ENCODE results near the gene FXR1. TPM values are rescaled to one million over a fixed set of nuclear protein-coding genes. Genes with fewer than 3 reads are reported as not detected.

Gene FXR1
- total and polyA plus RNA-seq, 2 of the 4 experiments (the other 2 are of a cell fraction): 110 to 182 TPM

- intact Hi-C loops (cut with micrococcal nuclease): no loop called here
- BruUV-seq (replicated peaks): no TSS peak
Observed at GRCh38 chr3:180961552-180961951, 49.1 kb downstream of the FXR1 start.

More at GRCh38 chr3:180961552-180961951, 49.1 kb downstream of the FXR1 start:
- Histone ChIP-seq H3K27ac (ENCODE audit: insufficient read depth, low read length) (no peak overlapping the region), H3K4me2 (ENCODE audit: low read depth, low read length) (no peak overlapping the region), H3K18ac (ENCODE audit: low read depth, low read length) (no peak overlapping the region), H4K5ac (ENCODE audit: low read depth, low read length) (no peak overlapping the region), H3K9me3 (ENCODE audit: control insufficient read depth, insufficient read depth, low read length) (no peaks in the 10 kb centered on the region), H2AK5ac (ENCODE audit: low read depth, low read length) (no peak overlapping the region), H3K36me3 (ENCODE audit: control insufficient read depth, insufficient read depth, low read length) (peaks cover 19% of the 10 kb centered on the region), H2BK120ac (ENCODE audit: low read depth, low read length) (no peak overlapping the region), H2AFZ (replicated peaks; ENCODE audit: low read length, poor library complexity) (no peak overlapping the region), H3K4me1 (ENCODE audit: control insufficient read depth, insufficient read depth, low read length) (no peaks in the 10 kb centered on the region), H3K14ac (replicated peaks; ENCODE audit: low read depth, low read length) (no peak overlapping the region), H2AK9ac (replicated peaks; ENCODE audit: low read depth, low read length, poor library complexity) (no peak overlapping the region), H3K27me3 (ENCODE audit: control insufficient read depth, insufficient read depth, low read length) (no peaks in the 10 kb centered on the region), H3K4me3 (ENCODE audit: insufficient read depth, low read depth, low read length) (no peak overlapping the region), H3K56ac (ENCODE audit: extremely low read depth, insufficient read depth, low read length) (no peak overlapping the region), H3K79me1 (ENCODE audit: low read depth in 1 of 2, low read length in 2 of 2) (peaks cover 2 to 3% of the 10 kb centered on the region in 2 experiments; a peak in 2 of 4 replicates), H2BK15ac (ENCODE audit: low read depth, low read length) (no peak overlapping the region), H2BK5ac (ENCODE audit: low read depth, low read length, poor library complexity, severe bottlenecking) (no peak overlapping the region), H4K20me1 (ENCODE audit: insufficient read depth, low read length) (no peaks in the 10 kb centered on the region), H3K23ac (ENCODE audit: low read depth, low read length) (no peak overlapping the region), H4K91ac (ENCODE audit: insufficient read depth, low read depth, low read length) (no peak overlapping the region), H2BK20ac (ENCODE audit: low read depth, low read length) (no peak overlapping the region), H4K8ac (ENCODE audit: low read depth in 2 of 2, low read length in 2 of 2) (no peak overlapping the region), H3K4ac (ENCODE audit: low read depth, low read length) (no peak overlapping the region), H3K9ac (ENCODE audit: low read depth, low read length) (no peak overlapping the region), H3K9me1 (ENCODE audit: insufficient read depth, low read length) (no peaks in the 10 kb centered on the region)
- ChIA-PET CTCF (interaction anchor here (1.6 kb wide), 1 partner anchor 9 kb away, joined by 4 read pairs; no protein-coding TSS in a partner anchor), POLR2A (ENCODE audit: unreplicated experiment) (no interaction called here)
- ATAC-seq (ENCODE audit: low read depth) (no peak), DNase-seq (no peak)
- WGBS, 2 experiments (ENCODE audit: extremely low coverage in 2 of 2, insufficient read length in 1 of 2): no CpG with 5 or more reads among the region's 1 CpG
- dilution Hi-C loops (cut with HindIII; ENCODE audit: low sequenced_read_pairs, unreplicated experiment) (no loop called here), in situ Hi-C loops (cut with MboI; ENCODE audit: low sequenced_read_pairs) (loop anchor here (25.0 kb wide), 1 partner anchor 1374 kb away; no protein-coding TSS in a partner anchor)
- TF ChIP-seq CTCF (conservative IDR thresholded peaks at IDR 0.05; ENCODE audit: low read depth, low read length) (no peak), CHD1 (IDR thresholded peaks at IDR 0.05; ENCODE audit: low read depth, low read length) (no peak), POLR2A (IDR thresholded peaks at IDR 0.05; ENCODE audit: low read depth, low read length) (no peak), RAD21 (IDR thresholded peaks at IDR 0.05; ENCODE audit: low read length) (no peak), ELK1 (IDR thresholded peaks at IDR 0.05; ENCODE audit: borderline replicate concordance, low read depth, low read length) (no peak), MAZ (IDR thresholded peaks at IDR 0.05; ENCODE audit: borderline replicate concordance, low read depth, low read length) (no peak), RCOR1 (IDR thresholded peaks at IDR 0.05; ENCODE audit: insufficient replicate concordance, low read length) (no peak), MXI1 (IDR thresholded peaks at IDR 0.05; ENCODE audit: borderline replicate concordance, low read depth, low read length) (no peak), CEBPB (IDR thresholded peaks at IDR 0.05; ENCODE audit: low read depth, low read length) (no peak), USF2 (IDR thresholded peaks at IDR 0.05; ENCODE audit: low read depth, low read length) (no peak), FOS (IDR thresholded peaks at IDR 0.05; ENCODE audit: low read depth, low read length) (no peak), BHLHE40 (IDR thresholded peaks at IDR 0.05; ENCODE audit: low read depth, low read length) (no peak), SMC3 (IDR thresholded peaks at IDR 0.05; ENCODE audit: low read depth, low read length) (no peak), NFE2L2 (IDR thresholded peaks at IDR 0.05; ENCODE audit: low read depth, low read length) (no peak), RFX5 (IDR thresholded peaks at IDR 0.05; ENCODE audit: low read depth, low read length) (no peak), MAFK (IDR thresholded peaks at IDR 0.05; ENCODE audit: low read depth, low read length) (no peak; the same call in 1 of the 2 replicates)
